ENCODE results near the gene TBC1D14. TPM values are rescaled to one million over a fixed set of nuclear protein-coding genes. Genes with fewer than 3 reads are reported as not detected.

TBC1D14 gene
- total RNA-seq, 4 donors from 2014 or later = 54.7 to 101 (median 73.3) TPM

DNA sequence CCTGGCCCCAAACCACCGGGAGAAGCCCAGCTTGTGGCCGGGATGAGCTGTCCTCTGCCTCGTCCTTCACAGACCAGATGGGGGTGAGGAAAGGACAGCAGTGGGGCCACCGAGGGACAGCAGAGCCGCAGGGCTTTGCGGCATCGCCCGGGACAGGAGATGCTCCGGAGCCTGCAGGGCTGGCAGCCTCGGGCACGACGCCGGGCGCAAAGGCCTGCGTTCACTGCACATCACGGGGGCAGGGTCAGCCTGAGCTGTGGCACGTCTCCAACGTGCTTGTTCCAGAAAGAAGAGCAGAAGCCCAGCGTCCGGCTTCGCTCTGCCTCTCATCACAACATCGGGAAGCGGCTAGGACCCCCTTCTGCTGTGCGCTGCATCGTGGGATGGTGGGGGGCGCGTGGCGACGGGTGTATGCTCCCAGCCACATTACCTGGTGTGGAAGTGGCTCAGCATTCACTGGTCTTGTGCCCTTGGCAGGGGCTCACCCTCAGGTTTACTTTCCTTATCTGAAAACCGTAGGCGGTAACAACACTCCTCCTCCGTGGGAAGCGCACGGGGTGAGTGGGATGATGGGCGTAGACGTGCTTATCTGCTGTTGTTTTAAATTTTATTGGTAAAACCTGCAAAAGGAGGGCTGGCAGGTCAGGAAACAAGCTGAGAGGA is 141.0 kb downstream of the TBC1D14 start:
- no peak for TF ChIP-seq POLR2A (IDR thresholded peaks at IDR 0.05)
- TF ChIP-seq, protein P1, sequence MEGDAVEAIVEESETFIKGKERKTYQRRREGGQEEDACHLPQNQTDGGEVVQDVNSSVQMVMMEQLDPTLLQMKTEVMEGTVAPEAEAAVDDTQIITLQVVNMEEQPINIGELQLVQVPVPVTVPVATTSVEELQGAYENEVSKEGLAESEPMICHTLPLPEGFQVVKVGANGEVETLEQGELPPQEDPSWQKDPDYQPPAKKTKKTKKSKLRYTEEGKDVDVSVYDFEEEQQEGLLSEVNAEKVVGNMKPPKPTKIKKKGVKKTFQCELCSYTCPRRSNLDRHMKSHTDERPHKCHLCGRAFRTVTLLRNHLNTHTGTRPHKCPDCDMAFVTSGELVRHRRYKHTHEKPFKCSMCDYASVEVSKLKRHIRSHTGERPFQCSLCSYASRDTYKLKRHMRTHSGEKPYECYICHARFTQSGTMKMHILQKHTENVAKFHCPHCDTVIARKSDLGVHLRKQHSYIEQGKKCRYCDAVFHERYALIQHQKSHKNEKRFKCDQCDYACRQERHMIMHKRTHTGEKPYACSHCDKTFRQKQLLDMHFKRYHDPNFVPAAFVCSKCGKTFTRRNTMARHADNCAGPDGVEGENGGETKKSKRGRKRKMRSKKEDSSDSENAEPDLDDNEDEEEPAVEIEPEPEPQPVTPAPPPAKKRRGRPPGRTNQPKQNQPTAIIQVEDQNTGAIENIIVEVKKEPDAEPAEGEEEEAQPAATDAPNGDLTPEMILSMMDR (IDR thresholded peaks at IDR 0.05) = no peak
- no peak for DNase-seq (ENCODE audit: low spot score in 2 of 2)
- H3K4me3 ChIP-seq (ENCODE audit: low read depth, poor library complexity, severe bottlenecking) = no peak overlapping the region
- intact Hi-C loops (cut with DNase I; ENCODE audit: low total_unique reads) = no loop called here
- 87 to 91% methylated on average over 16 to 33 of the region's 36 CpGs for WGBS, 2 donors

DNA sequence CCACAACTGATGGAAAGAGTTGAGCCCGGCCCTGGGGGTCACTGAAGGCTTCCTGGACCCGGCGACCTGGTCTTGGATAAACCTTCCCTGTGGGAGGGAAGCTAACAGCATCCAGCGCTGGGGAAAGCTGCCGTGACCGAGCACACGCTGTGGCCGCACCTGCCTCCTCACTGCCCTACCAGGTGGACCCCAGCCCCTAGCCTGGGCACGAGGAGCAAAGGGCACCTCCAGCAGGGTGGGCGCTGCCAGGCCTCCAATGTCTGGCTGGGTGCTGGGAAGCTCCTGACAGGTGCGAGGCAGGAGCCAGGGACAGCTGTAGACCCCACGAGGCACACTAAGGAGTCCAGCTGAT is 141.5 kb downstream of the TBC1D14 start:
- H3K4me3 ChIP-seq (ENCODE audit: low read depth, poor library complexity, severe bottlenecking) = no peak overlapping the region
- WGBS, 2 donors = 88 to 90% methylated on average over 8 to 12 of the region's 12 CpGs
- no peak for DNase-seq (ENCODE audit: low spot score in 2 of 2)
- intact Hi-C loops (cut with DNase I; ENCODE audit: low total_unique reads) = no loop called here
- TF ChIP-seq POLR2A (IDR thresholded peaks at IDR 0.05) = no peak
- TF ChIP-seq, protein P1 (IDR thresholded peaks at IDR 0.05) = no peak

DNA sequence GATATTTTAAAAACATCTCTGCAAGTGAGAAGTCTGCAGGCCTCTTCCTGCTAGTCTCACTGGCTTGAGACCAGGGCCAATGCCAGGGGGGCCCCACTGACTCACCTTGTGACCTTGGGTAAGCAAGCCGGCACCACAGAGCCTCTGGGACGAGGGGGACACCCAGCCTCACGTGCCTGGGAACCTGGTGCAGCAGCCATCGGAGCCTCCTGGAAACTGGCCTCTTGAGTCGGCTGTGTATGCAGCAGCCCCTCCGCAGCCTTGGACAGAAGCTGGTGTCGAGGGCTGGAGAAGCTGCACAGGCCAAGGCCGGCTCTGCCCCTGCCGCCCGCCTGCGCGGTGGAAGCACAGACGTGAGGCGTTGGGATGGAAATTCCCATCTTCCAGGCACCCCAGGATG is 142.3 kb downstream of the TBC1D14 start:
- intact Hi-C loops (cut with DNase I; ENCODE audit: low total_unique reads) = no loop called here
- WGBS, 2 donors = 87 to 92% methylated on average over 13 to 14 of the region's 14 CpGs
- TF ChIP-seq POLR2A (IDR thresholded peaks at IDR 0.05) = no peak
- TF ChIP-seq, protein P1 (IDR thresholded peaks at IDR 0.05) = no peak
- no peak overlapping the region for H3K4me3 ChIP-seq (ENCODE audit: low read depth, poor library complexity, severe bottlenecking)
- no peak for DNase-seq (ENCODE audit: low spot score in 2 of 2)

DNA sequence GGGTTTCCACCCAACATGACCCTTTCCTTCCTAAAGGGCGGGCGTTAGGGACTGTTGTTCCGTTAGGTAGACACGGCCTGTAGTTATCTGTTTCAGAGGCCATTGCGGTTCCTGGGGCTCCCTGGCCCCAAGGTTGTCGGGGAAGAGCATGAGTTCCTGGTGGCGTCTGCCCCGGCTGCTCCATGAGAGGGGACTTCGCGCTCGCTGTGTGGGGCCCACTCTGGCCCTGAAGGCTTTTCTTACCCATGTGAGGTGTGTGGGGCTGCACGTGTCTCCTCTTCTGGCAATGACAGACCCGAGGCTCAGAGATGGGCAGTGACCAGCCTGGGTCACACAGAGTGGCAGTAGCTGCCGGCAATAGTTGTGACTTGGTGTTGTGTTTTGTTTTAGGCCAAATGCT is 142.7 kb downstream of the TBC1D14 start:
- TF ChIP-seq, protein P1 (IDR thresholded peaks at IDR 0.05) = no peak
- no peak for TF ChIP-seq POLR2A (IDR thresholded peaks at IDR 0.05)
- 79 to 88% methylated on average over 14 of the region's 14 CpGs for WGBS, 2 donors
- no peak overlapping the region for H3K4me3 ChIP-seq (ENCODE audit: low read depth, poor library complexity, severe bottlenecking)
- intact Hi-C loops (cut with DNase I; ENCODE audit: low total_unique reads) = no loop called here
- DNase-seq (ENCODE audit: low spot score in 2 of 2) = no peak

DNA sequence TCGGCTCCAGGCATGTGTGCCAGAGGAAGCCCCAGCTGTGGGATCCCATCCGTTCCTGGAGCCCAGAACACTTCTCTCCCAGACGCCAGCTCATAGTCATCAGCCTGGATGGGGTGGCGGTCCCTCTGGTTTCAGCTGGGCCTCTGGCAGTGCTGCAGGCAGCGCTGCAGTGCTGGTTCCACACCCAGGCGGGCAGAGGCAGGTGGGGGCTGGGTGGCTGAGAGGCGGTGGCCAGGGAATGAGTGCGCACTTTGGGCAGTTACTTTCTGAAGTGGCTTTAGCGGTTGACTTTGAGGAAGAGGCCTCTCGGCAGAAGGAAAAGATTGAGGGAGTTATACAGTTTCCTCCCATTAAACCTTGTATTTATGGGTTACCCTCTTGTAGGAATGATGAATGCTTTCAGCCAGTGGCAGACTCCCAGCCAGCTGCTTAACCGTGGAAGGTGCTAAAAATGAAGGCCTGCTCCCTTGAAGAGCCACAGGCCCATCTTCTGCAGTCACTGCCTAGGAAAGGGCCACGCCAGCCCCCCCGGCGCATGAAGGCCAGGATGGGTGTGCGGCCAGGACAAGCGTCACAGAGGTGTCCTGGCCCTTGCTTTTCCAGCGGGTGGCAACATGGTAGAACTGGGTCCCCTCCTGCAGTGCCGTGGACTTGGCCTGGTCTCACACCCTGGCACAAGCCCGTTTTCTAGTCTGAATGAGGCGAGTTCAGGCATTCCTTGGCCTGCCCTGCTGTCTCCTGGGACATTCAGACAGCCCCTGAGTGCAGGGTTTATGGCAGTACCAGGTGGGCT is 143.5 kb downstream of the TBC1D14 start:
- DNase-seq (ENCODE audit: low spot score in 2 of 2) = no peak
- intact Hi-C loops (cut with DNase I; ENCODE audit: low total_unique reads) = no loop called here
- WGBS, 2 donors = 53 to 59% methylated on average over 20 of the region's 20 CpGs
- H3K4me3 ChIP-seq (ENCODE audit: low read depth, poor library complexity, severe bottlenecking) = no peak overlapping the region
- TF ChIP-seq, protein P1 (IDR thresholded peaks at IDR 0.05) = no peak
- TF ChIP-seq POLR2A (IDR thresholded peaks at IDR 0.05) = no peak

All from lower leg skin (tissue), 4 donors.